GM12865 (cell line): ENCODE results near the gene NCAM2.

Experiments used
- DNase-seq: peaks from one replicate; pipeline ENCODE4 v3.0.0; 2010; ENCODE audit warnings: low read depth
- H3K4me3 ChIP-seq: 2 replicates; pipeline ENCODE4 v1.5.1; 2011; ENCODE audit warnings: mild to moderate bottlenecking, low read depth, low read length, control low read depth
- TF ChIP-seq, protein P1 (sequence below): IDR thresholded peaks from 2 replicates; pipeline ENCODE4 v1.5.1; 2011; ENCODE audit warnings: low read length, control low read depth, low read depth, inconsistent platforms; ENCODE audit not compliant: insufficient read depth; ENCODE audit errors: missing control alignments

The NCAM2 gene

DNA sequence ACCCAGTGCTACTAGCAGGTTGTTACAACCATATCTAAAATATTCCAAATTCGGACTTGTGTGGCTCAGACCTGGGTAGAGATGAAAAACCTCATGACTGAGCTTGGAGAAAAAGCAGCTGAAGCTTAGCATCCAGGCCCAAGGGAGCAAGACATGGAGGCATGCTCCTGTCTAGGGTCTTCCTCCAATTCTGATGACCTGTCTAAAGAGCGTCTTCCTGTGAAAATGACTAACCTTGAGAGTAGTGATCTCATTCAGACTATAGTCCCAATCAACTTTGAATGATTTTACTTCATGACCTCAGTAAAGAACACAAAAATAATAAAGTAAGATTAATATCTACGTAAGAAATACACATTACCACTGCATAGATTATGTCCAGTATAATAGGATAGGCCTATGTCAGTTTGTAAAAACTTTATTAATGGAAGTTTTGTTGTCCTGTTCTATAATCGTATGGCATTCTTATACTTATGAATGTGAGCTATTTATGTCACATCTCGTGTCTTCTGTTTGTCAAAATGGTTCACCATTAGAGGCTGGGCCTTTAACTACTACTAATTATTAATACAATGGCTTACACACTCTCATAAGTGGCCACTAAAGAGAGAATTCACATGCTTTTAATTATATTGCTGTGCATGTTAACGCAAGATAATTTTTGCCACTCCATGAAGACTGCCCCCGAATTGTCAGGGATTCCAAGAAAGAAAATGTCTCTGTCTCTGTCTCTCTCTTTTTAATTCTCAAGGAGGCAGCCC is 201.3 kb downstream of the NCAM2 start:
- no peak overlapping the region for H3K4me3 ChIP-seq
- TF ChIP-seq, protein P1, sequence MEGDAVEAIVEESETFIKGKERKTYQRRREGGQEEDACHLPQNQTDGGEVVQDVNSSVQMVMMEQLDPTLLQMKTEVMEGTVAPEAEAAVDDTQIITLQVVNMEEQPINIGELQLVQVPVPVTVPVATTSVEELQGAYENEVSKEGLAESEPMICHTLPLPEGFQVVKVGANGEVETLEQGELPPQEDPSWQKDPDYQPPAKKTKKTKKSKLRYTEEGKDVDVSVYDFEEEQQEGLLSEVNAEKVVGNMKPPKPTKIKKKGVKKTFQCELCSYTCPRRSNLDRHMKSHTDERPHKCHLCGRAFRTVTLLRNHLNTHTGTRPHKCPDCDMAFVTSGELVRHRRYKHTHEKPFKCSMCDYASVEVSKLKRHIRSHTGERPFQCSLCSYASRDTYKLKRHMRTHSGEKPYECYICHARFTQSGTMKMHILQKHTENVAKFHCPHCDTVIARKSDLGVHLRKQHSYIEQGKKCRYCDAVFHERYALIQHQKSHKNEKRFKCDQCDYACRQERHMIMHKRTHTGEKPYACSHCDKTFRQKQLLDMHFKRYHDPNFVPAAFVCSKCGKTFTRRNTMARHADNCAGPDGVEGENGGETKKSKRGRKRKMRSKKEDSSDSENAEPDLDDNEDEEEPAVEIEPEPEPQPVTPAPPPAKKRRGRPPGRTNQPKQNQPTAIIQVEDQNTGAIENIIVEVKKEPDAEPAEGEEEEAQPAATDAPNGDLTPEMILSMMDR: no peak
- no peak for DNase-seq

DNA sequence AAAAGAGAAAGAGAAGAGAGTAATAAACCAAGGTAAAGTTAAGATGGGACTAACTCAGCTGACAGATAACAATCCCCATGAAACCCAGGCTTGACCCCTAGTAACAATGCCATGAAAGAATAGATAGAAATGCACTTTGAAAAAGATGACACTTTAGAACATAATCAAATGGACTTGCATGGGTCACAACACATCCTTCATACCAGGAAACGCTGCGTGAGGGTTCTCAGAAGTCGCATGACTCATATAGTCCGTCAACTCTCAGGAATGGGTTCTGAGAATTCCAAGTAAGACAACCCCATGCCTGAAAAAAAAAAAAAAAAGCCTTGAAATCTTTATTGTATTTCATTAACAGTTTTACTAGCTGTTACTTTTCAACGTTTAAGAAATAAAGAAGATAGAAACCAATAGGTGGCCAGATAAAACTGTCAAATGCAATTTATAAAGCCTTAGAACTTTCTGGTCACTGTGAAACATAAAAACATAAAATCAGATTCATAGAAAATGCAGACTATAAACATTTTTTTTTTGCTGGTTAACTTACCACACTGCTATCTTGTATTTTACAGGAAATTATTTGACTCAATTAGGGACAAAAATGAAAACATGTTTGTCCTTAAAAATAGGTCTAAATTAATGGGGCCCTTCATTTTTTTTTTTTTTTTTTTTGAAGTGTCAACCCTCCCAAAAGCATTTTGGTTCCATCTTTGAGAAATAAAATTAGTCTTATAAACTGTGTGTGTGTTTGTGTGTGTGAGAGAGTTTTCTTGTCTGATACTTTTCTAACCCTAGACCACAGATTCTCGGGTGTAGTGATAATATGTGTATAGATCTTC is 202.1 kb downstream of the NCAM2 start:
- DNase-seq: no peak
- no peak overlapping the region for H3K4me3 ChIP-seq

DNA sequence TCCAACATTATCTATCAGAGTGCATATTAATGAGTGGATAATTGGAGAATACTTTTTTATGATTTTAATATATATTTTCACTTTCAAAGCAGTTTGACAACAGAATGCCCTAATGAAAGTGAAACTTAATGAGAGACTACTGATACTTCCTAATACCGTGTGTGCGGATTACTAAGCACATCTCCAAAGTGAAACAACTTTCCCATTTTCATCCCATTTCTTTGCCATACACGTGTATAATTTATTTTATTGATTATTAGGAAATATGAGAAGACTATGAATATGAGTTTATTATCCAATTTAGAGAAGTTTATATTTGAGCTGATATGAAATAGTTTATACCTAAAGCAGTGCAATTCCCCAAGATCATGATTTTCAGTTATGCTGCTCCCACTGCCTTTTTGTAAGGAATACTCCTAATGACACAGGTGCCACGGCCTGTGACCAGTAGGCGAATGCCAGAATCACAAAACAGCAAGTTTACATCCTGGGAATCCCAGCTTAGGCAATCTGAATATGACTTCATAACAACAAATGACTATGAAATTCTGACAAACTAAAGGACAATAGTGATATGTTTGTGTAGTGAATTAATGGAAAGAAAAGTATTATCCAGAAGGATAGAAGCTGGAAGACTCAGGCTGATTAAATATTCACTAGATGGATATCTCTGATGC is 202.9 kb downstream of the NCAM2 start:
- DNase-seq: no peak
- no peak overlapping the region for H3K4me3 ChIP-seq
- TF ChIP-seq, protein P1: no peak

More for the DNA sequence above, 202.1 kb downstream of the NCAM2 start:
- TF ChIP-seq, protein P1: no peak

DNA sequence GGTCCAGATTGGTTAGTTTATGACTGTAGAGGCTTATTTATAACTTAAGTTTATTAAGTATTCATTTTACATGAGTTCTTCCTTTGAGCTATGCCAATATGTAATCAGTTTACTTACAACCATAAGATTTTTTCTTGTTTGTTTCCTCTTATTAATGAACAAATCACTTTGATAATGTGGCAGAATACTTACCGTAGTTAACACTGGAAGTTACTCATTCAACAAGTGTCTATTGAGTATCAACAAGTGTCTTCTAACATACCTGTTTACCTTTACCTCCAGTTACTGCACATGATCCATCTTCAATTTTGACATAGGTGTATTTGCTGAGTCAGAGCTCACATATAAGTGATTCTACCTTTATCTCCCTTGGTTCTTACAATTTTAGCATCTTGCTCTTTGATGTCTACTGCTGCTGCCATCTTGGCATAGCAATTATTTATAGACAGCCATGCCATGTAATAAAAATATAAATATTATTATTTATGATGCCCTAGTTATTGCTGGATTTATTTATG is 205.7 kb downstream of the NCAM2 start:
- TF ChIP-seq, protein P1: no peak
- no peak for DNase-seq
- H3K4me3 ChIP-seq: no peak overlapping the region

DNA sequence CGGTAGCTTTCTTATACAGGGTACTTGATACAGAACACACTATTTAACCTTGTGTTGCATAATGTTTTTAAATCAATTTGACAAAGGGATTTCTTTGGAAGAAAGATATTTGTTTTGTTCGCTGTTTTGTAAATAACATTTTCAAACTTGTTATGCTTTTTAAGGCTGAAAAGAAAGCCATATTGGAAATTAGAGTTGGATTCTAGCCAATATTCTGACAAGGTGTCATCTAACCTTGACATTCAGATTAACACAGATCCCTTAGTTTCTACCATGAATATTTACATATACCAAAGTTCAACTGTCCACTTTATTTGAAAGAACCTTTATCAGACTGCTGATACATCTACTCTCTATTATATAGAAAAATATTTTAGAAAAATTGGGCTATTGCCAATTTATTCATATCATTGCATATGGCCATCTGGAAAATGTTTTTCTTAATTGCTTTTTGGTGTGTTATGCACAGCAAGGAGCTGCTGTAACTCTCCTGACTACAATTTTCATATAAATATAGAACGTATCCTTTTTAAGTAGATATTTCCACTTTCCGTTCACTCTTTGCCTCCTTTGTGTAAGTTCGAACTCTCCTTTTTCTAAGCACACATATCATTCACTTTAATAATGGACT is 206.3 kb downstream of the NCAM2 start:
- TF ChIP-seq, protein P1: no peak
- H3K4me3 ChIP-seq: no peak overlapping the region
- DNase-seq: no peak

DNA sequence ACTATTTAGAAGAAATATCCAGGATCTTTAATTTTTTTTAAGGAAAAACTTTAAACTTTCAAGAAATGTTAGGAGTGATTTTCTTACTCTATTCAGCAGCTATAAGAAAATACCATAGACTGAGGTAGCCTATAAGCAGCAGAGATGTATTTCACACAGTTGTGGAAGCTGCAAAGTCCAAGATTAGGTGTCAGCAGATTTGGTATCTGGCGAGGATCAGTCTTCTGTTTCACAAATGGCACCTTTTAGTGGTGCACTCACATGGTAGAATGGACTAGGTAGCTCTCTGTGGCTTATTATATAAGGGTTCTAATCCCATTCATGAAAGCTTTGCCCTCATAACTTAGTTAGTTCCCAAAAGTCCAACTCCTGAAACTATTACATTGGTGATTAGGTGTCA is 207.4 kb downstream of the NCAM2 start:
- TF ChIP-seq, protein P1: no peak
- H3K4me3 ChIP-seq: no peak overlapping the region
- no peak for DNase-seq
